Fibroblast of lung (primary cell): Measurements from ENCODE around the gene TUBB8B.
"Not testable (repeated sequence)": the region's sequence is repeated elsewhere in the genome, so short reads cannot be mapped to it uniquely, and the experiment has no call there.

Experiments used
- EZH2 ChIP-seq: IDR thresholded peaks from 2 replicates; pipeline ENCODE4 v1.5.1; 2012; ENCODE audit warnings: low read length, control low read depth, mild to moderate bottlenecking; ENCODE audit errors: missing control alignments
- TF ChIP-seq, protein P1 (sequence below), 2 donors: IDR thresholded peaks in 1 of 2; conservative IDR thresholded peaks in 1 of 2; 1 replicate in 1 of 2; 2 replicates in 1 of 2; pipeline ENCODE4 v1.5.1; 2011 to 2012; ENCODE audit warnings: low read length in 2 of 2, control low read depth in 1 of 2, inconsistent platforms in 1 of 2, low read depth in 1 of 2, mild to moderate bottlenecking in 1 of 2

DNA sequence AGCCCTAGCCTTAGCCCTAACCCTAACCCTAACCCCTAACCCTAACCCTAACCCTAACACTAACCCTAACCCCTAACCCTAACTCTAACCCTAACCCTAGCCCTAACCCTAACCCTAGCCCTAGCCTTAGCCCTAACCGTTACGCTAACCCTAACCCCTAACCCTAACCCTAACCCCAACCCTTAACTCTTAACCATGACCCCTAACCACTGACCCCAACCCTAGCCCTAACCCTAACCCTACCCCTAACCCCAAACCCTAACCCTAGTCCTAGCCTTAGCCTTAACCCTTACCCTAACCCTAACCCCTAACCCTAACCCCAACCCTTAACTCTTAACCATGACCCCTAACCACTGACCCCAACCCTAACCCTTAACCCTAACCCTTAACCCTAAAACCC, 14.2 kb upstream of the TUBB8B start:
- TF ChIP-seq EZH2, result not testable (repeated sequence)
- TF ChIP-seq, protein P1, sequence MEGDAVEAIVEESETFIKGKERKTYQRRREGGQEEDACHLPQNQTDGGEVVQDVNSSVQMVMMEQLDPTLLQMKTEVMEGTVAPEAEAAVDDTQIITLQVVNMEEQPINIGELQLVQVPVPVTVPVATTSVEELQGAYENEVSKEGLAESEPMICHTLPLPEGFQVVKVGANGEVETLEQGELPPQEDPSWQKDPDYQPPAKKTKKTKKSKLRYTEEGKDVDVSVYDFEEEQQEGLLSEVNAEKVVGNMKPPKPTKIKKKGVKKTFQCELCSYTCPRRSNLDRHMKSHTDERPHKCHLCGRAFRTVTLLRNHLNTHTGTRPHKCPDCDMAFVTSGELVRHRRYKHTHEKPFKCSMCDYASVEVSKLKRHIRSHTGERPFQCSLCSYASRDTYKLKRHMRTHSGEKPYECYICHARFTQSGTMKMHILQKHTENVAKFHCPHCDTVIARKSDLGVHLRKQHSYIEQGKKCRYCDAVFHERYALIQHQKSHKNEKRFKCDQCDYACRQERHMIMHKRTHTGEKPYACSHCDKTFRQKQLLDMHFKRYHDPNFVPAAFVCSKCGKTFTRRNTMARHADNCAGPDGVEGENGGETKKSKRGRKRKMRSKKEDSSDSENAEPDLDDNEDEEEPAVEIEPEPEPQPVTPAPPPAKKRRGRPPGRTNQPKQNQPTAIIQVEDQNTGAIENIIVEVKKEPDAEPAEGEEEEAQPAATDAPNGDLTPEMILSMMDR (conservative IDR thresholded peaks at IDR 0.05 in 1 of 2, IDR thresholded peaks at IDR 0.05 in 1 of 2; ENCODE audit: low read depth in 1 of 2, low read length in 2 of 2), result not testable (repeated sequence)
